ENCODE measurements around the gene PRR12. TPM values are rescaled to one million over a fixed set of nuclear protein-coding genes. Genes with fewer than 3 reads are reported as not detected.

PRR12 gene
- total RNA-seq, 1 experiment from 2014 or later, result 22.9 TPM

DNA sequence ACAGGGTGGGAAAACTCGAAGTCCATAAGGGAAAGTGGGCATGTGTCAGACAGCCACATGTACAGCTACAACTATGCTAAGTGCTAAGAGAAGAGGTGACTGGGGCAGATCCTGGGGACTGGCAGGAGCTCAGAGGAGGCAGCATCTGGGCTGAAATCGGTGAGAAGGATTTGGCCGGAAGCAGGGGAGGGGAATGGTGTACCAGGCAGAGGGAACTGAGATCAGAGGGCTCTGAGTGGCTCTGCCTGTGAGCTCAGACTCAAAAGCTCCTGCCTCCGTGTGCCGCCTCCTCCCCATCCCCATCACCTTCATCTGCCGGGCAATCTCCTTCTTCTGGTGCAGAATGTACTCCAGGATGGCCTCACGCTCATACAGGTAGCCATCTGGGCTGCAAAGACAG is 32.4 kb upstream of the PRR12 start:
- CTCF ChIA-PET, result interaction anchor here (0.6 kb wide), 1 partner anchor 41 kb away, joined by 3 read pairs; no protein-coding TSS in a partner anchor
- POLR2A ChIA-PET, result no interaction called here
- H3K4me1 ChIP-seq (ENCODE audit: control insufficient read depth, insufficient read depth, low read length), result no peaks in the 10 kb centered on the region
- intact Hi-C loops (cut with micrococcal nuclease; ENCODE audit: unreplicated experiment), result no loop called here
- in situ Hi-C loops (cut with HindIII; ENCODE audit: low pct_unique_long_range_greater_than_20kb, low sequenced_read_pairs), result no loop called here
- DNase-seq (ENCODE audit: low read depth, low spot score) (no peak), ATAC-seq (no peak)
- H3K4me3 ChIP-seq (ENCODE audit: low read depth in 2 of 2, low read length in 2 of 2), result no peak overlapping the region
- H3K27ac ChIP-seq (ENCODE audit: low read length), result no peak overlapping the region
- H3K9me3 ChIP-seq (ENCODE audit: control insufficient read depth, insufficient read depth, low read depth, low read length), result no peaks in the 10 kb centered on the region
- no TSS peak for BruUV-seq (replicated peaks)
- TF ChIP-seq, protein P1, sequence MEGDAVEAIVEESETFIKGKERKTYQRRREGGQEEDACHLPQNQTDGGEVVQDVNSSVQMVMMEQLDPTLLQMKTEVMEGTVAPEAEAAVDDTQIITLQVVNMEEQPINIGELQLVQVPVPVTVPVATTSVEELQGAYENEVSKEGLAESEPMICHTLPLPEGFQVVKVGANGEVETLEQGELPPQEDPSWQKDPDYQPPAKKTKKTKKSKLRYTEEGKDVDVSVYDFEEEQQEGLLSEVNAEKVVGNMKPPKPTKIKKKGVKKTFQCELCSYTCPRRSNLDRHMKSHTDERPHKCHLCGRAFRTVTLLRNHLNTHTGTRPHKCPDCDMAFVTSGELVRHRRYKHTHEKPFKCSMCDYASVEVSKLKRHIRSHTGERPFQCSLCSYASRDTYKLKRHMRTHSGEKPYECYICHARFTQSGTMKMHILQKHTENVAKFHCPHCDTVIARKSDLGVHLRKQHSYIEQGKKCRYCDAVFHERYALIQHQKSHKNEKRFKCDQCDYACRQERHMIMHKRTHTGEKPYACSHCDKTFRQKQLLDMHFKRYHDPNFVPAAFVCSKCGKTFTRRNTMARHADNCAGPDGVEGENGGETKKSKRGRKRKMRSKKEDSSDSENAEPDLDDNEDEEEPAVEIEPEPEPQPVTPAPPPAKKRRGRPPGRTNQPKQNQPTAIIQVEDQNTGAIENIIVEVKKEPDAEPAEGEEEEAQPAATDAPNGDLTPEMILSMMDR (IDR thresholded peaks at IDR 0.05), result no peak
- TF ChIP-seq SIN3A (IDR thresholded peaks at IDR 0.05; ENCODE audit: borderline replicate concordance, insufficient read depth, low read depth, low read length), result no peak
- TF ChIP-seq POLR2AphosphoS5 (IDR thresholded peaks at IDR 0.05; ENCODE audit: low read depth, low read length), result no peak
- no peaks in the 10 kb centered on the region; the same call in 1 of the 2 replicates for H3K36me3 ChIP-seq (ENCODE audit: control insufficient read depth, insufficient read depth, low read length)
- no peaks in the 10 kb centered on the region for H3K27me3 ChIP-seq (ENCODE audit: control insufficient read depth, insufficient read depth, low read length)

DNA sequence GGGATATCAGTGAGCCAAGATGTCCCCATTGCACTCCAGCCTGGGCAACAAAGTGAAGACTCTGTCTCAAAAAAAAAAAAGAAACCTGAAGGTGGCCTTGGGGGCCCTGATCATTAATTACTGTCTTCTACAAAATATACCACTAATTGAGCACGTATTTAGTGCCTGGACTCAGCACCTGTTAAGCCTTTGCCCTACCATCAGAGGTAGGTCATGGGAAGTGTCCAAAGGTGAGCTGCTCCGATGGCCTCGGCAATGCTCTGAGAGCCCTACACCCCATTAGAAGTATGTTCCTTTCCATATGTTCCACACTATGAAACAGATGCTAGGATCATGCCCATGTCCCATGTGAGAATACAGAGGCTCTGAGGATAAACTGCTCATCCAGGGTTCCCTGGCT is 31.5 kb upstream of the PRR12 start:
- TF ChIP-seq SIN3A (IDR thresholded peaks at IDR 0.05; ENCODE audit: borderline replicate concordance, insufficient read depth, low read depth, low read length) (no peak), POLR2AphosphoS5 (IDR thresholded peaks at IDR 0.05; ENCODE audit: low read depth, low read length) (no peak), TCF7L2 (IDR thresholded peaks at IDR 0.05; ENCODE audit: low read depth, low read length) (no peak)
- TF ChIP-seq, protein P2, sequence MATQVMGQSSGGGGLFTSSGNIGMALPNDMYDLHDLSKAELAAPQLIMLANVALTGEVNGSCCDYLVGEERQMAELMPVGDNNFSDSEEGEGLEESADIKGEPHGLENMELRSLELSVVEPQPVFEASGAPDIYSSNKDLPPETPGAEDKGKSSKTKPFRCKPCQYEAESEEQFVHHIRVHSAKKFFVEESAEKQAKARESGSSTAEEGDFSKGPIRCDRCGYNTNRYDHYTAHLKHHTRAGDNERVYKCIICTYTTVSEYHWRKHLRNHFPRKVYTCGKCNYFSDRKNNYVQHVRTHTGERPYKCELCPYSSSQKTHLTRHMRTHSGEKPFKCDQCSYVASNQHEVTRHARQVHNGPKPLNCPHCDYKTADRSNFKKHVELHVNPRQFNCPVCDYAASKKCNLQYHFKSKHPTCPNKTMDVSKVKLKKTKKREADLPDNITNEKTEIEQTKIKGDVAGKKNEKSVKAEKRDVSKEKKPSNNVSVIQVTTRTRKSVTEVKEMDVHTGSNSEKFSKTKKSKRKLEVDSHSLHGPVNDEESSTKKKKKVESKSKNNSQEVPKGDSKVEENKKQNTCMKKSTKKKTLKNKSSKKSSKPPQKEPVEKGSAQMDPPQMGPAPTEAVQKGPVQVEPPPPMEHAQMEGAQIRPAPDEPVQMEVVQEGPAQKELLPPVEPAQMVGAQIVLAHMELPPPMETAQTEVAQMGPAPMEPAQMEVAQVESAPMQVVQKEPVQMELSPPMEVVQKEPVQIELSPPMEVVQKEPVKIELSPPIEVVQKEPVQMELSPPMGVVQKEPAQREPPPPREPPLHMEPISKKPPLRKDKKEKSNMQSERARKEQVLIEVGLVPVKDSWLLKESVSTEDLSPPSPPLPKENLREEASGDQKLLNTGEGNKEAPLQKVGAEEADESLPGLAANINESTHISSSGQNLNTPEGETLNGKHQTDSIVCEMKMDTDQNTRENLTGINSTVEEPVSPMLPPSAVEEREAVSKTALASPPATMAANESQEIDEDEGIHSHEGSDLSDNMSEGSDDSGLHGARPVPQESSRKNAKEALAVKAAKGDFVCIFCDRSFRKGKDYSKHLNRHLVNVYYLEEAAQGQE (IDR thresholded peaks at IDR 0.05; ENCODE audit: insufficient read depth in 1 of 2, low read depth in 2 of 2, low read length in 1 of 2), result no peak
- TF ChIP-seq, protein P1 (IDR thresholded peaks at IDR 0.05), result no peak
- ATAC-seq, result no peak
- H3K4me1 ChIP-seq (ENCODE audit: control insufficient read depth, insufficient read depth, low read length), result no peaks in the 10 kb centered on the region
- no peak overlapping the region for H3K27ac ChIP-seq (ENCODE audit: low read length)
- POLR2A ChIA-PET, result no interaction called here
- BruUV-seq (replicated peaks), result no TSS peak
- H3K27me3 ChIP-seq (ENCODE audit: control insufficient read depth, insufficient read depth, low read length), result no peaks in the 10 kb centered on the region
- in situ Hi-C loops (cut with HindIII; ENCODE audit: low pct_unique_long_range_greater_than_20kb, low sequenced_read_pairs) (no loop called here), intact Hi-C loops (cut with micrococcal nuclease; ENCODE audit: unreplicated experiment) (no loop called here)
- DNase-seq (ENCODE audit: low read depth, low spot score), result no peak
- CTCF ChIA-PET, result no interaction called here
- H3K4me3 ChIP-seq (ENCODE audit: low read depth in 2 of 2, low read length in 2 of 2), result no peak overlapping the region
- H3K9me3 ChIP-seq (ENCODE audit: control insufficient read depth, insufficient read depth, low read depth, low read length), result no peaks in the 10 kb centered on the region
- no peaks in the 10 kb centered on the region; the same call in 1 of the 2 replicates for H3K36me3 ChIP-seq (ENCODE audit: control insufficient read depth, insufficient read depth, low read length)
